HEK293 (cell line): ENCODE results near the gene ZNF530.

ENCODE experiments used
- HOXC10 ChIP-seq: sonication (generic); formaldehyde crosslinking; IDR thresholded peaks from 2 replicates; pipeline ENCODE4 v1.8.1; 2023; ENCODE audit warnings: mild to moderate bottlenecking, missing genetic modification reagents
- HOXD13 ChIP-seq: sonication (generic); formaldehyde crosslinking; IDR thresholded peaks from 2 replicates; pipeline ENCODE4 v1.8.0; 2022; ENCODE audit warnings: missing genetic modification reagents, borderline replicate concordance
- MZF1 ChIP-seq: fragments of 450-650 bp; formaldehyde crosslinking; IDR thresholded peaks from 2 replicates; pipeline ENCODE4 v1.5.1; 2017; ENCODE audit warnings: missing biosample characterization, missing genetic modification characterization, borderline replicate concordance
- REST ChIP-seq: fragments of 450-650 bp; formaldehyde crosslinking; IDR thresholded peaks from 2 replicates; pipeline ENCODE4 v1.5.1; 2016; ENCODE audit warnings: missing biosample characterization, missing genetic modification characterization
- SP2 ChIP-seq: fragments of 450-650 bp; formaldehyde crosslinking; IDR thresholded peaks from 2 replicates; pipeline ENCODE4 v1.5.1; 2016; ENCODE audit warnings: missing biosample characterization, missing genetic modification characterization
- SP3 ChIP-seq: fragments of 450-650 bp; formaldehyde crosslinking; IDR thresholded peaks from 2 replicates; pipeline ENCODE4 v1.5.1; 2016; ENCODE audit warnings: missing biosample characterization, missing genetic modification characterization
- ZBTB17 ChIP-seq: fragments of 450-650 bp; formaldehyde crosslinking; IDR thresholded peaks from 2 replicates; pipeline ENCODE4 v1.5.1; 2016; ENCODE audit warnings: missing biosample characterization, missing genetic modification characterization
- ZBTB48 ChIP-seq: fragments of 450-650 bp; formaldehyde crosslinking; IDR thresholded peaks from 2 replicates; pipeline ENCODE4 v1.5.1; 2016; ENCODE audit warnings: missing biosample characterization, missing genetic modification characterization
- ZBTB8A ChIP-seq: fragments of 450-650 bp; formaldehyde crosslinking; IDR thresholded peaks from 2 replicates; pipeline ENCODE4 v1.5.1; 2016; ENCODE audit warnings: missing biosample characterization, missing genetic modification characterization
- ZNF114 ChIP-seq: fragments of 450-650 bp; formaldehyde crosslinking; IDR thresholded peaks from 2 replicates; pipeline ENCODE4 v1.5.0; 2017; ENCODE audit warnings: missing biosample characterization, missing genetic modification characterization
- ZNF2 ChIP-seq: fragments of 450-650 bp; formaldehyde crosslinking; IDR thresholded peaks from 2 replicates; pipeline ENCODE4 v1.5.1; 2016; ENCODE audit warnings: missing biosample characterization, missing genetic modification characterization
- ZNF221 ChIP-seq: fragments of 450-650 bp; formaldehyde crosslinking; IDR thresholded peaks from 2 replicates; pipeline ENCODE4 v1.5.1; 2017; ENCODE audit warnings: missing biosample characterization, missing genetic modification characterization, borderline replicate concordance
- ZNF274 ChIP-seq, 2 experiments: fragments of 200-500 bp in 1 of 2; fragments of 450-650 bp in 1 of 2; sonication (Bioruptor generic) in 1 of 2; formaldehyde crosslinking in 1 of 2; IDR thresholded peaks; 2 replicates each; pipeline versions ENCODE4 v1.5.1 to v1.6.1; 2014 to 2016; ENCODE audit warnings: borderline replicate concordance in 1 of 2, inconsistent platforms in 1 of 2, low read length in 1 of 2, missing biosample characterization in 1 of 2, missing genetic modification characterization in 1 of 2
- ZNF280D ChIP-seq: fragments of 450-650 bp; formaldehyde crosslinking; IDR thresholded peaks from 2 replicates; pipeline ENCODE4 v1.5.1; 2016; ENCODE audit warnings: missing biosample characterization, missing genetic modification characterization
- ZNF335 ChIP-seq: fragments of 450-650 bp; formaldehyde crosslinking; conservative IDR thresholded peaks from 2 replicates; pipeline ENCODE4 v1.5.1; 2016; ENCODE audit warnings: missing biosample characterization, missing genetic modification characterization
- ZNF416 ChIP-seq: fragments of 450-650 bp; formaldehyde crosslinking; IDR thresholded peaks from 2 replicates; pipeline ENCODE4 v1.5.1; 2016; ENCODE audit warnings: missing biosample characterization, missing genetic modification characterization
- ZNF423 ChIP-seq: fragments of 450-650 bp; formaldehyde crosslinking; IDR thresholded peaks from 2 replicates; pipeline ENCODE4 v1.5.1; 2016; ENCODE audit warnings: missing biosample characterization, missing genetic modification characterization
- ZNF510 ChIP-seq: fragments of 450-650 bp; formaldehyde crosslinking; IDR thresholded peaks from 2 replicates; pipeline ENCODE4 v1.5.1; 2018; ENCODE audit warnings: mild to moderate bottlenecking, missing genetic modification characterization, missing biosample characterization; ENCODE audit not compliant: insufficient replicate concordance
- ZNF518A ChIP-seq: fragments of 450-650 bp; formaldehyde crosslinking; conservative IDR thresholded peaks from 2 replicates; pipeline ENCODE4 v1.5.1; 2016; ENCODE audit warnings: low read depth, missing biosample characterization, missing genetic modification characterization
- ZNF530 ChIP-seq: fragments of 450-650 bp; formaldehyde crosslinking; IDR thresholded peaks from 2 replicates; pipeline ENCODE4 v1.5.1; 2016; ENCODE audit warnings: low read depth, missing biosample characterization, missing genetic modification characterization
- ZNF544 ChIP-seq: fragments of 450-650 bp; formaldehyde crosslinking; IDR thresholded peaks from 2 replicates; pipeline ENCODE4 v1.5.0; 2017; ENCODE audit warnings: missing biosample characterization, missing genetic modification characterization
- ZNF555 ChIP-seq: fragments of 450-650 bp; formaldehyde crosslinking; conservative IDR thresholded peaks from 2 replicates; pipeline ENCODE4 v1.5.1; 2017; ENCODE audit warnings: missing biosample characterization, mild to moderate bottlenecking, missing genetic modification characterization, inconsistent platforms
- ZNF580 ChIP-seq: fragments of 450-650 bp; formaldehyde crosslinking; IDR thresholded peaks from 2 replicates; pipeline ENCODE4 v1.5.1; 2016; ENCODE audit warnings: missing biosample characterization, missing genetic modification characterization
- ZNF610 ChIP-seq: fragments of 450-650 bp; formaldehyde crosslinking; IDR thresholded peaks from 2 replicates; pipeline ENCODE4 v1.5.1; 2016; ENCODE audit warnings: missing biosample characterization, missing genetic modification characterization, borderline replicate concordance
- ZNF624 ChIP-seq: fragments of 450-650 bp; formaldehyde crosslinking; IDR thresholded peaks from 2 replicates; pipeline ENCODE4 v1.5.1; 2017; ENCODE audit warnings: missing biosample characterization, missing genetic modification characterization
- ZNF76 ChIP-seq: fragments of 450-650 bp; formaldehyde crosslinking; IDR thresholded peaks from 2 replicates; pipeline ENCODE4; 2016; ENCODE audit warnings: low read depth, missing biosample characterization, missing genetic modification characterization, borderline replicate concordance
- ZNF843 ChIP-seq: fragments of 450-650 bp; formaldehyde crosslinking; IDR thresholded peaks from 2 replicates; pipeline ENCODE4 v1.5.1; 2016; ENCODE audit warnings: missing biosample characterization, missing genetic modification characterization

Gene ZNF530

GRCh38 chr19:57583521-57584416 is 15.9 kb upstream of the ZNF530 start, which contains the start of gene ZIK1 (continued):
- TF ChIP-seq ZBTB48 (tag by site-specific recombination) (0 out of 2 replicates have a peak, but pooled peaks have one; percentile 23), SP3 (tag by site-specific recombination) (0 out of 2 replicates have a peak, but pooled peaks have one; percentile 23), ZNF555 (tag by site-specific recombination) (no peak), ZNF518A (peak; percentile 98), ZNF2 (tag by site-specific recombination) (0 out of 2 replicates have a peak, but pooled peaks have one; percentile 31), SP2 (tag by site-specific recombination) (peak; percentile 82), HOXC10 (CRISPR knock-in tag) (peak; percentile 100), ZNF843 (no peak), REST (tag by site-specific recombination) (no peak), ZNF274 (IDR thresholded peaks at IDR 0.05; ENCODE audit: low read length) (no peak), ZNF274 (tag by site-specific recombination; IDR thresholded peaks at IDR 0.05; ENCODE audit: borderline replicate concordance) (no peak), ZNF280D (peak; percentile 59), ZNF76 (peak; percentile 78; the same call in 1 of the 2 replicates), ZNF510 (tag by site-specific recombination) (peak; percentile 38), ZNF610 (tag by site-specific recombination) (peak; percentile 82; the same call in 1 of the 2 replicates), ZNF221 (tag by site-specific recombination) (no peak), ZNF580 (peak; percentile 55; the same call in 1 of the 2 replicates), MZF1 (tag by site-specific recombination) (peak; percentile 21; the same call in 1 of the 2 replicates), ZNF624 (tag by site-specific recombination) (no peak), ZNF114 (tag by site-specific recombination) (no peak), ZNF335 (tag by site-specific recombination) (peak; percentile 77), ZNF416 (tag by site-specific recombination) (0 out of 2 replicates have a peak, but pooled peaks have one; percentile 37), ZBTB17 (tag by site-specific recombination) (peak; percentile 65), HOXD13 (CRISPR knock-in tag) (peak; percentile 97), ZNF544 (no peak), ZNF530 (tag by site-specific recombination) (no peak), ZBTB8A (tag by site-specific recombination) (peak; percentile 93), ZNF423 (tag by site-specific recombination) (no peak)
